ENCODE measurements around the gene MBD5.

GRCh38 chr2:148282201-148282600 is 261.3 kb downstream of the MBD5 start:
- TF ChIP-seq CTCF (IDR thresholded peaks at IDR 0.05) (no peak), EZH2 (IDR thresholded peaks at IDR 0.05; ENCODE audit: borderline replicate concordance, insufficient read depth, low read depth, low read length, poor library complexity, severe bottlenecking) (no peak)
